Karpas-422 (cell line): ENCODE data around the gene FBXL12. TPM values are rescaled to one million over a fixed set of nuclear protein-coding genes. Genes with fewer than 3 reads are reported as not detected.
A peak's percentile ranks its signal among the peaks of the same experiment; 100 is the strongest.
"Not testable (repeated sequence)": the region's sequence is repeated elsewhere in the genome, so short reads cannot be mapped to it uniquely, and the experiment has no call there.

Source experiments
- DNase-seq: peaks from one replicate; pipeline ENCODE4 v3.0.0-alpha.2; 2015
- H2AFZ ChIP-seq: fragments of 200-600 bp; sonication (generic); 2 replicates; pipeline ENCODE4 v1.6.1; 2014; ENCODE audit warnings: antibody characterized with exemption, low read length, mixed read lengths
- H3K27ac ChIP-seq: fragments of 200-600 bp; sonication (generic); 2 replicates; pipeline ENCODE4 v1.5.1; 2014; ENCODE audit warnings: mild to moderate bottlenecking, low read length, moderate library complexity
- H3K27me3 ChIP-seq: fragments of 200-600 bp; sonication (generic); 2 replicates; pipeline ENCODE4 v1.6.1; 2014; ENCODE audit warnings: low read length, mixed read lengths
- H3K36me3 ChIP-seq: fragments of 200-600 bp; sonication (generic); 2 replicates; pipeline ENCODE4 v1.6.1; 2014; ENCODE audit warnings: low read length, mixed read lengths; ENCODE audit not compliant: insufficient read depth
- H3K4me1 ChIP-seq: fragments of 200-600 bp; sonication (generic); 2 replicates; pipeline ENCODE4 v1.6.1; 2014; ENCODE audit warnings: mild to moderate bottlenecking, low read length, mixed read lengths
- H3K4me2 ChIP-seq: fragments of 200-600 bp; sonication (generic); 2 replicates; pipeline ENCODE4 v1.6.1; 2014; ENCODE audit warnings: low read length, low read depth, mild to moderate bottlenecking; ENCODE audit not compliant: poor library complexity, severe bottlenecking
- H3K4me3 ChIP-seq: fragments of 200-600 bp; sonication (generic); 2 replicates; pipeline ENCODE4 v1.5.1; 2014; ENCODE audit warnings: mild to moderate bottlenecking, antibody characterized with exemption, low read length, mixed read lengths
- H3K79me2 ChIP-seq: fragments of 200-600 bp; sonication (generic); 2 replicates; pipeline ENCODE4 v1.6.1; 2014; ENCODE audit warnings: mild to moderate bottlenecking, low read length, mixed read lengths
- H3K9ac ChIP-seq: fragments of 200-600 bp; sonication (generic); 2 replicates; pipeline ENCODE4 v1.6.0; 2014; ENCODE audit warnings: low read length
- H3K9me2 ChIP-seq: fragments of 200-600 bp; sonication (generic), shearing (Covaris generic); replicated peaks from 2 replicates; pipeline ENCODE4 v1.6.0; 2014; ENCODE audit warnings: mild to moderate bottlenecking, low read length, moderate library complexity; ENCODE audit not compliant: insufficient read depth
- H3K9me3 ChIP-seq: fragments of 300-700, 200-600 bp; sonication (generic); 2 replicates; pipeline ENCODE4 v1.6.1; 2014; ENCODE audit warnings: low read length, mixed read lengths
- H4K20me1 ChIP-seq: fragments of 200-600 bp; sonication (generic); 2 replicates; pipeline ENCODE4 v1.6.1; 2014; ENCODE audit warnings: mild to moderate bottlenecking, antibody characterized with exemption, low read length, low read depth; ENCODE audit not compliant: insufficient read depth
- total RNA-seq: library from RNA; depleted of rRNA; stranded (reverse); fragments of >200 nt; shearing (Covaris generic); gene quantifications from 2 replicates; pipeline ENCODE4 v1.2.3, GENCODE V29; 2014; ENCODE audit warnings: low replicate concordance

Gene FBXL12
- total RNA-seq, 1 experiment from 2014 or later: 40.7 TPM

- DNase-seq: peak; percentile 99
- Histone ChIP-seq H3K4me3 (peak within 1 kb of the TSS; percentile 77), H3K27ac (no peak within 1 kb of the TSS), H3K9me3 (no peaks in the 10 kb centered on the region), H3K27me3 (no peaks in the 10 kb centered on the region), H4K20me1 (no peaks in the 10 kb centered on the region; the same call in 1 of the 2 replicates), H3K9me2 (no peaks in the 10 kb centered on the region), H3K36me3 (peaks cover 3% of the 10 kb centered on the region; the same call in 1 of the 2 replicates), H2AFZ (no peak within 1 kb of the TSS), H3K4me2 (peak within 1 kb of the TSS; percentile 90), H3K4me1 (peaks cover 17% of the 10 kb centered on the region), H3K79me2 (peaks cover 40% of the 10 kb centered on the region), H3K9ac (peak within 1 kb of the TSS; percentile 73)
Measured at GRCh38 chr19:9834726-9835506, 16.0 kb upstream of the FBXL12 start, which contains the start of gene PIN1. PIN1 (plus strand) TSS chr19:9835318; CDS start chr19:9835345, 27 bp downstream.

DNA sequence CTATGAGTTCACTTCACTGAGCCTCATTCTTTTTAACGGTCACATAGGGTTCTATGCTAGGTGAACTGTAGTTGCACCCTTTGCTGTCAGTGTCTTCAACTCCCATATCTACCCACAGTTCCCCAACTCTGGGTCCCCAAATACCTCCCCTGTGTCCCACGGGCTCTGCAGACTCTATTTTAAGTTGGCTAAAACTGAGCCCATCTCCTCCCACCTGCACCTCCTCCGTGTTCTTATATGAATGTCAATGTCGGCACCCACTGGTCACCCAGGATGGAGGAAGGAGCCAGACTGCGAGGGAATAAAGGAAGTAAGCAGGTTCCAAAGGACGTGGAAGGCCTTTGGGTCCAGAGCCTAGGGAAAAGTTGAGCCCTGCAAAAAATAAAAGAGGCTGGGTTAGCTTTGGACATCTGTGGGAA is 15.4 kb upstream of the FBXL12 start:
- Histone ChIP-seq H3K27ac (no peak overlapping the region), H3K4me3 (peak overlapping the region; percentile 77), H3K9me2 (no peaks in the 10 kb centered on the region), H3K27me3 (no peaks in the 10 kb centered on the region), H4K20me1 (no peaks in the 10 kb centered on the region; the same call in 1 of the 2 replicates), H3K4me1 (peaks cover 17% of the 10 kb centered on the region), H2AFZ (no peak overlapping the region), H3K79me2 (peaks cover 46% of the 10 kb centered on the region), H3K9me3 (no peaks in the 10 kb centered on the region), H3K9ac (peak overlapping the region; percentile 68), H3K4me2 (peak overlapping the region; percentile 90), H3K36me3 (peaks cover 3% of the 10 kb centered on the region; the same call in 1 of the 2 replicates)
- no peak for DNase-seq

DNA sequence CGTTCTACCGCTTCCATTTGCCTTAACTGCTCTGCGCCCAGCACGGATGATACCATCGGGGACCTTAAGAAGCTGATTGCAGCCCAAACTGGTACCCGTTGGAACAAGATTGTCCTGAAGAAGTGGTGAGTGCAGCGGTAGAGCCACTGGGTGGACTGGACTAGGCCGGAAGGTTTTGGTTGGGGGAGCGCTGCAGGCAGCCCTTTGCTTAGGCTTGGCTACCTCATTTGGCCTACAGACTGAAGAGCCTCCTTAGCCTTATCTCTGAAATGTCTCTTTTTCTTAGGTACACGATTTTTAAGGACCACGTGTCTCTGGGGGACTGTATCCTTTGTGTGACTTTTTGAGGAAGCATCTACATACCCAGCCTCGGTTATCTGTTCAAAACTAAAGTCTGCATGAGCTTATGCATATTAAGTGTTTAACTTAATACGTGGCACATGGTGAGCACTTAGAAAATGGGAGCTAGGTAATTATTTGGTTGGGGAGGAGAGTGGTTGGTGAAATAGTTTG is 9.7 kb upstream of the FBXL12 start:
- Histone ChIP-seq H3K4me1 (peaks cover 15% of the 10 kb centered on the region), H3K4me2 (peak overlapping the region; percentile 85), H4K20me1 (peaks cover 10% of the 10 kb centered on the region; the same call in 1 of the 2 replicates), H3K9me3 (no peaks in the 10 kb centered on the region), H3K27me3 (no peaks in the 10 kb centered on the region), H3K9ac (peak overlapping the region; percentile 95), H3K36me3 (no peaks in the 10 kb centered on the region; the same call in 1 of the 2 replicates), H3K9me2 (no peaks in the 10 kb centered on the region), H3K79me2 (peaks cover 55% of the 10 kb centered on the region), H3K27ac (no peak overlapping the region), H2AFZ (no peak overlapping the region), H3K4me3 (peak overlapping the region; percentile 97)
- peak; percentile 51 for DNase-seq

- no peak within 1 kb of the TSS for H2AFZ ChIP-seq
- H3K4me2 ChIP-seq: peak within 1 kb of the TSS; percentile 85
- no peaks in the 10 kb centered on the region for H3K9me3 ChIP-seq
Measured at GRCh38 chr19:9827289-9828238, 8.7 kb upstream of the FBXL12 start, which contains the start of gene UBL5. UBL5 (plus strand) TSS chr19:9827918; CDS start chr19:9828338, 420 bp downstream.

GRCh38 chr19:9823816-9824215 is 4.9 kb upstream of the FBXL12 start:
- Histone ChIP-seq H3K27ac (no peak overlapping the region), H3K79me2 (peaks cover 38% of the 10 kb centered on the region), H3K27me3 (no peaks in the 10 kb centered on the region), H4K20me1 (peaks cover 9% of the 10 kb centered on the region; the same call in 1 of the 2 replicates), H3K4me1 (peaks cover 18% of the 10 kb centered on the region), H3K9me3 (no peaks in the 10 kb centered on the region), H3K9ac (no peak overlapping the region), H3K4me2 (no peak overlapping the region), H3K4me3 (no peak overlapping the region), H3K36me3 (no peaks in the 10 kb centered on the region), H3K9me2 (no peaks in the 10 kb centered on the region), H2AFZ (no peak overlapping the region)
- no peak for DNase-seq

More at GRCh38 chr19:9827289-9828238, 8.7 kb upstream of the FBXL12 start, which contains the start of gene UBL5:
- peak within 1 kb of the TSS; percentile 95 for H3K9ac ChIP-seq
- H3K4me1 ChIP-seq: peaks cover 15% of the 10 kb centered on the region
- H3K27me3 ChIP-seq: no peaks in the 10 kb centered on the region
- no peaks in the 10 kb centered on the region for H3K9me2 ChIP-seq
- peak; percentile 97 for DNase-seq
- peaks cover 10% of the 10 kb centered on the region; the same call in 1 of the 2 replicates for H4K20me1 ChIP-seq
- no peak within 1 kb of the TSS; the same call in 1 of the 2 replicates for H3K27ac ChIP-seq
- peaks cover 55% of the 10 kb centered on the region for H3K79me2 ChIP-seq
- H3K36me3 ChIP-seq: no peaks in the 10 kb centered on the region; the same call in 1 of the 2 replicates
- peak within 1 kb of the TSS; percentile 97 for H3K4me3 ChIP-seq

DNA sequence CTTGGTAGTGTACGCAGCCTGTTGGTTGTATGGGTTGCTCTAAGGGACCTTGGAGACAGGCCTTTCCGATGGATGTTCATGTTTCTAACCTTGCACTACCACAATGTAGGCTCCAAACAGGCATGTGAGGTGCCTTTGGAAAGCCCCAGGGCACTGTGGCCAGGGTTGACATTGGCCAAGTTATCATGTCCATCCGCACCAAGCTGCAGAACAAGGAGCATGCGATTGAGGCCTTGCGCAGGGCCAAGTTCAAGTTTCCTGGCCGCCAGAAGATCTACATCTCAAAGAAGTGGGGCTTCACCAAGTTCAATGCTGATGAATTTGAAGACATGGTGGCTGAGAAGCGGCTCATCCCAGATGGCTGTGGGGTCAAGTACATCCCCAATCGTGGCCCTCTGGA is 1.2 kb upstream of the FBXL12 start:
- Histone ChIP-seq H3K4me2 (peak overlapping the region; percentile 88), H3K79me2 (peaks cover 43% of the 10 kb centered on the region), H3K9ac (peak overlapping the region; percentile 61), H2AFZ (0 out of 2 replicates have a peak overlapping the region, but pooled peaks have one; percentile 84), H3K36me3 (peaks cover 12% of the 10 kb centered on the region; the same call in 1 of the 2 replicates), H3K4me1 (peaks cover 17% of the 10 kb centered on the region), H3K4me3 (peak overlapping the region; percentile 67)
- not testable (repeated sequence) for H3K9me3 ChIP-seq, DNase-seq, H3K9me2 ChIP-seq, H3K27me3 ChIP-seq, H4K20me1 ChIP-seq, H3K27ac ChIP-seq

DNA sequence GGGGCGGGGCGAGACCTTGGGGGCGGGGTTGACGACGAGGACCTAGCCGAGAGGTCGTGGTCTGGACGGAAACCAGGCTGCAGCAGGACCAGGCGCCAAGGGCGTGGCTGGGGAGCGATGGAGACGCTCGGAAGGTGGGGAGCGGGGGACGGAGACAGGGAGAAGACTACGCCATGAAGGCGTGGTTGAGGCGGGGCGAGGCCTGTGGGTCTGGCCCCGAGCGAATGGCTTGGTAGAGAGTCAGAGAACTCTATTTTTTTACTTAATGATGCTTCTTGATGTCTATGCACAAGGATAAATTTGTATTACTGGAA is 674 bp upstream of the FBXL12 start:
- Histone ChIP-seq H3K36me3 (peaks cover 12% of the 10 kb centered on the region; the same call in 1 of the 2 replicates), H3K4me3 (peak overlapping the region; percentile 67), H3K9me2 (no peaks in the 10 kb centered on the region), H3K79me2 (peaks cover 47% of the 10 kb centered on the region), H3K9ac (peak overlapping the region; percentile 61), H3K9me3 (no peaks in the 10 kb centered on the region; the same call in 1 of the 2 replicates), H2AFZ (0 out of 2 replicates have a peak overlapping the region, but pooled peaks have one; percentile 84), H3K4me1 (peaks cover 17% of the 10 kb centered on the region), H3K4me2 (peak overlapping the region; percentile 88), H3K27me3 (no peaks in the 10 kb centered on the region), H4K20me1 (peaks cover 4% of the 10 kb centered on the region; the same call in 1 of the 2 replicates), H3K27ac (no peak overlapping the region)
- no peak for DNase-seq
